ENCODE data around the gene ADORA3. TPM values are rescaled to one million over a fixed set of nuclear protein-coding genes. Genes with fewer than 3 reads are reported as not detected.
A peak's percentile ranks its signal among the peaks of the same experiment; 100 is the strongest.

The ADORA3 gene
- total RNA-seq, 2 experiments from 2014 or later = not detected

GRCh38 chr1:111512931-111513330, 9.5 kb upstream of the ADORA3 start:
- no peaks in the 10 kb centered on the region for H3K9me3 Mint-ChIP-seq
- no peak overlapping the region for H3K27ac ChIP-seq (ENCODE audit: low read depth in 1 of 2, low read length in 2 of 2)
- H3K27me3 Mint-ChIP-seq = no peaks in the 10 kb centered on the region
- H3K4me1 Mint-ChIP-seq (ENCODE audit: low read depth) = peaks cover 43% of the 10 kb centered on the region
- CTCF ChIA-PET = no interaction called here
- H3K36me3 Mint-ChIP-seq (ENCODE audit: low read depth) = no peaks in the 10 kb centered on the region
- no peak overlapping the region for H3K27ac Mint-ChIP-seq
- intact Hi-C loops (cut with DNase I, micrococcal nuclease) = no loop called here
- no peak overlapping the region for H3K4me3 ChIP-seq (ENCODE audit: low read length)
- TF ChIP-seq CTCF (IDR thresholded peaks at IDR 0.05) = no peak
- no peak for ATAC-seq (ENCODE audit: poor library complexity)
- no peaks in the 10 kb centered on the region for H3K9me3 ChIP-seq (ENCODE audit: control insufficient read depth in 1 of 2, insufficient read depth in 1 of 2, low read length in 2 of 2)
- H3K27me3 ChIP-seq (ENCODE audit: control insufficient read depth in 1 of 2, insufficient read depth in 2 of 2, low read length in 2 of 2) = no peaks in the 10 kb centered on the region
- DNase-seq = no peak
- H3K36me3 ChIP-seq (ENCODE audit: insufficient read depth, low read length) = no peaks in the 10 kb centered on the region
- POLR2A ChIA-PET = interaction anchor here (0.6 kb wide), 1 partner anchor 150 kb away, joined by 3 read pairs; no protein-coding TSS in a partner anchor
- peaks cover 96% of the 10 kb centered on the region for H3K4me1 ChIP-seq (ENCODE audit: insufficient read depth, low read length)
- no peak overlapping the region for H3K4me3 Mint-ChIP-seq

GRCh38 chr1:111512132-111512889, 8.9 kb upstream of the ADORA3 start:
- Mint-ChIP-seq H3K4me1 (ENCODE audit: low read depth) (peaks cover 40% of the 10 kb centered on the region), H3K27me3 (no peaks in the 10 kb centered on the region), H3K27ac (no peak overlapping the region), H3K9me3 (no peaks in the 10 kb centered on the region), H3K36me3 (ENCODE audit: low read depth) (no peaks in the 10 kb centered on the region), H3K4me3 (no peak overlapping the region)
- intact Hi-C loops (cut with DNase I, micrococcal nuclease) = no loop called here
- Histone ChIP-seq H3K27me3 (ENCODE audit: control insufficient read depth in 1 of 2, insufficient read depth in 2 of 2, low read length in 2 of 2) (no peaks in the 10 kb centered on the region), H3K27ac (ENCODE audit: low read depth in 1 of 2, low read length in 2 of 2) (peak overlapping the region; percentile 16 to 48), H3K9me3 (ENCODE audit: control insufficient read depth in 1 of 2, insufficient read depth in 1 of 2, low read length in 2 of 2) (no peaks in the 10 kb centered on the region), H3K4me1 (ENCODE audit: insufficient read depth, low read length) (peaks cover 96% of the 10 kb centered on the region), H3K36me3 (ENCODE audit: insufficient read depth, low read length) (no peaks in the 10 kb centered on the region), H3K4me3 (ENCODE audit: low read length) (no peak overlapping the region)
- no peak for TF ChIP-seq CTCF (IDR thresholded peaks at IDR 0.05)
- POLR2A ChIA-PET = interaction anchor here (1.3 kb wide), 1 partner anchor 243 kb away, joined by 4 read pairs; no protein-coding TSS in a partner anchor
- DNase-seq (no peak), ATAC-seq (ENCODE audit: poor library complexity) (no peak)
- CTCF ChIA-PET = no interaction called here

GRCh38 chr1:111511370-111511769, 7.9 kb upstream of the ADORA3 start:
- Histone ChIP-seq H3K36me3 (ENCODE audit: insufficient read depth, low read length) (no peaks in the 10 kb centered on the region), H3K4me1 (ENCODE audit: insufficient read depth, low read length) (peaks cover 96% of the 10 kb centered on the region), H3K27me3 (ENCODE audit: control insufficient read depth in 1 of 2, insufficient read depth in 2 of 2, low read length in 2 of 2) (no peaks in the 10 kb centered on the region), H3K27ac (ENCODE audit: low read depth in 1 of 2, low read length in 2 of 2) (peak overlapping the region in 1 of 2 donors; percentile 48), H3K4me3 (ENCODE audit: low read length) (no peak overlapping the region), H3K9me3 (ENCODE audit: control insufficient read depth in 1 of 2, insufficient read depth in 1 of 2, low read length in 2 of 2) (no peaks in the 10 kb centered on the region)
- H3K4me1 Mint-ChIP-seq (ENCODE audit: low read depth) = peaks cover 37% of the 10 kb centered on the region
- ATAC-seq (ENCODE audit: poor library complexity) (no peak), DNase-seq (peak in 4 of 14 experiments; percentile 31 to 61 (median 48))
- no peaks in the 10 kb centered on the region for H3K9me3 Mint-ChIP-seq
- TF ChIP-seq CTCF (IDR thresholded peaks at IDR 0.05) = no peak
- H3K36me3 Mint-ChIP-seq (ENCODE audit: low read depth) = no peaks in the 10 kb centered on the region
- no peaks in the 10 kb centered on the region for H3K27me3 Mint-ChIP-seq
- intact Hi-C loops (cut with DNase I, micrococcal nuclease) = no loop called here
- no peak overlapping the region for H3K4me3 Mint-ChIP-seq
- H3K27ac Mint-ChIP-seq = no peak overlapping the region
- POLR2A ChIA-PET = interaction anchor here (1.3 kb wide), 1 partner anchor 244 kb away, joined by 4 read pairs; no protein-coding TSS in a partner anchor
- CTCF ChIA-PET = no interaction called here
